GM19328 (cell line): ENCODE data around the gene RUNX1.
"Not testable (repeated sequence)": the region's sequence is repeated elsewhere in the genome, so short reads cannot be mapped to it uniquely, and the experiment has no call there.

Source experiments
- ATAC-seq: cut with Tn5 transposase; IDR thresholded peaks from one replicate; pipeline ENCODE4 v1.9.1; 2021; ENCODE audit warnings: mild to moderate bottlenecking, moderate library complexity; ENCODE audit not compliant: unreplicated experiment

RUNX1 gene

DNA sequence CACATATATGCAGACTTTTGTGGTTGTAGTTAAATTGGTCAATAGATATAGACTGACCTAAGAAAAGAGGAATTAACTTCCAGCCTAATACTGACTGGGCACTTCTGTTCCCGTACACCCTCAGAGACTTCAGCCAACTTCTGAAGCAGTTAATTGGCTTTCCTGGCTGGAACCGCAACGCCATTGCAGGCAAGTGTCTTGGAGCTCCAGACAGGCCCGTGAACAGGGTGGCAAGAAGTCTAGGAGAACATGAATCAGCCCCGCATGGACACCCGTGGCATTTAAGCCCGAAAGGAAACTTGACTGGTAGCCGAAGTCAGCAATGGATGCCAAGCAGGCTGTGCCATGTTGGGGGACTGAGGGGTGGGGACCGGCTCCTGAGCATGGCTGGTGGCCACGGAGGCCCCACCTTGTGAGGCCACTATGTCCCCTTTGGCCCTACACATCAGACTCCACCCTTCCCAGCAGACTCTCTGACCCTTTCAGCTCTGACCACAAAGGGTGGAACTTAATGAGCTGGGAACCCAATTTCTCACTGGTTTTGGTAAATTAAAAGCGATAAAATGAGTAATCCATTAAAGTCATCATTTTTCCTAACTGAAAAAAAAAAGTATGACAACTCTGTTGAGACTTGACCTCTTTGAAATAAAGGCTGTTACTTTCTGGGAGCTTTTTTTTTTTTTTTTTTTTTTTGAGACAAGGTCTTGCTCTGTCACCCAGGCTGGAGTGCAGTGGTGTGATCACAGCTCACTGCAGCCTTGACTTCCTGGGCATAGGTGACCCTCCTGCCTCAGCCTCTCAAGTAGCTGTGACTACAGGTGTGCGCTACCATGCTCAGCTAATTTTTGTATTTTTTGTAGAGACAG, 54.1 kb downstream of the RUNX1 start:
- ATAC-seq = no peak

DNA sequence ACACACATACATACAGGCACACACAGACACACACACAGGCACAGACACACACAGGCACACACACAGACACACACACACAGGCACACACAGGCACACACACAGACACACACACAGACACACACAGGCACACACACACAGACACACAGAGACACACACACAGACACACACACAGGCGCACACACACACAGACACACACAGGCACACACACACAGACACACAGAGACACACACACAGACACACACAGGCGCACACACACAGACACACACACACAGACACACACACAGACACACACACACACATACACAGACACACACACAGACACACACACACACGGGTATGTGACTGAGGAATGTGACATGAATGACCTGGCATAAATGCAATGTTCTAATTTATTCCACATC, 55.6 kb downstream of the RUNX1 start:
- not testable (repeated sequence) for ATAC-seq

DNA sequence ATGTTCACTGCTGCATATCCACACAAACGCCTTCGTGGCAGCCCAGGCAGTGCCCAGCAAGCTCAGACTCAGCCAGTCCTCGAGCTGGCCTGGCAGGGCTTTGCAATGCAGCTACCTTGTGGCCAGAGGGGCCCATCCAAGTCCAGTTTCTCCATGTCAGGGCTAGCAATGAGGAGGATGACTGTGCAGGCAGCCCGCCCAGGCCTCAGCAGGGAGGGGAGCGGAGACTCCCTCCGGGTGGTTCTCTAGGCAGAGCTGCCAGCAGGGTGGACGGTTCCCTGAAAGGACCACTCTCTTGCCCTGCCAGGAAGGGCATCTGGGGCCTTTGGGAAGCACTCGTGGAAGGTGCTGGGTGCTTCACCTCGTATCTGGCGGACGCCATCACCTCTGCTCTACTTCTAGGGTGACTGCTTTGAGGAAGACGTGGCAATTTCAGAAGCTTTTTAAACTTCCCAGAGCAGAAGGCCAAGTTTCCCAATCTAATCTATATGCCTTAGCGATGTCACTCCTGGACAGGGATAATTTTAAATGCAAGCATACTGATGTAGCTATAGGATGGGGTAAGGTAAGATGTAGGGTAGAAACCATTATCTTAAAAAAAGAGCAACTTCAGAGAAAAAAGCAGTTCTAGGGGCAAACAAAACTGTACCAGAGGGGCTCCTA, 56.2 kb downstream of the RUNX1 start:
- ATAC-seq = no peak

DNA sequence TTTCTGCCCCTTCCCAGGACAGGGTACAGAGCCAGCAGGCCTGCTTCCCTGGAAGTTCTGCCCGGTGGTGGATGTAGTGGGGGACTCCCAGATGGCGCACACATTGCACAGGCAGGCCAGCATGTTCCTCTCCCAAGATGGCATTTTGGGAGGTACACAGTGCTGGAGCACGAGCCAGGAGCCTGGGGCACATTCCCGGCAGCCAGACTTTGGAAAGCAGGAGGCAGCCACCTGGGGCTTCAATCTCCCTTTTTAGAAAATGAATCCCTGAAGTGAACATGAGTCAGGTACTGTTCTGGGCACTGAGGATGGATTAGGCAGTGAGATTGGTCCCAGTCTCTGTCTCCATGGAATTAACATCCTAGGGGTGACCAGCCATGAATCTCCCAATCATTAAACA, 56.9 kb downstream of the RUNX1 start:
- ATAC-seq = no peak

DNA sequence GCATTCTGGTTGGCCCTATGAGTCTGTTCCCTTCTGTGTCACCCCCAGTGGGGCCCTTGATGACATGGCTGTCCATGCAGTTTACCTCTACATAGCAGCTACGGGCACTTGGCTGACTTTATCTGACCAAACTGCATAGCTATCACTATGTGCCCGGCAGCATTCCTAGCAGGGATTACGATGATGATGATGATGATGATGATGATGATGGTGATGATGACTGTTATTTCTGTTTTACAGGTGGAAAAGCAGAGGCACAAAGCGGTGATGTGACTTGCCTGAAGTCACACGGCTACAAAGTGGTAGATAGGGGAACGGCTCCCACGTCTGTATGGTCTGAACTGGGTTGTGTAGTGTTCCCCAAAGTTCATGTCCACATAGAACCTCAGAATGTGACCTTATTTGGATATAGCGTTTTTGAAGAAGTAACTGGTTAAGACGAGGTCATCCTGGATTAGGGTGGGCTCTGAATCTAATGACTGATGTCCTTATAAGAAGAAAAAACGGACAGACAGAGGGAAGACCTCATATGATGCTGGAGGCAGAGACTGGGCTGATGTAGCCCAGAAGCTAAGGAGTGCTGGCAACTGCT, 57.6 kb downstream of the RUNX1 start:
- no peak for ATAC-seq

DNA sequence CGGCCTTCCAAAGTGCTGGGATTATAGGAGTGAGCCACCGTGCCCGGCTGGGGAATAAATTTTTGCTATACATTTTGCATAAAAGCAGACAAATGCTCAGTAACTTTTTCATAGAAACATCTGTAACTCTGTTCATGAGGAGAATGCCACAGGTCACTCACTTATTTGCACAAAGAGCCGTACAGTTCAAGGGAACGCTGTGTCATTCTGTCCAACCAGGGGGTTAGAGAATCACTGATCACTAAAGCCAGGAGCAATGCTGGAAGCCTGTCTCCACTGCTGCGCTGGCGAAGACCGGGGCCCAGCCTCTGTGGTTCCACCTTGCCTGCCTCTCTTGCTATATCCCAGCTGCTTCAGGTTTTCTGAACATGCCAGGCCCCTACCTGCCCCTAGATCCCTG, 58.3 kb downstream of the RUNX1 start:
- ATAC-seq = no peak

DNA sequence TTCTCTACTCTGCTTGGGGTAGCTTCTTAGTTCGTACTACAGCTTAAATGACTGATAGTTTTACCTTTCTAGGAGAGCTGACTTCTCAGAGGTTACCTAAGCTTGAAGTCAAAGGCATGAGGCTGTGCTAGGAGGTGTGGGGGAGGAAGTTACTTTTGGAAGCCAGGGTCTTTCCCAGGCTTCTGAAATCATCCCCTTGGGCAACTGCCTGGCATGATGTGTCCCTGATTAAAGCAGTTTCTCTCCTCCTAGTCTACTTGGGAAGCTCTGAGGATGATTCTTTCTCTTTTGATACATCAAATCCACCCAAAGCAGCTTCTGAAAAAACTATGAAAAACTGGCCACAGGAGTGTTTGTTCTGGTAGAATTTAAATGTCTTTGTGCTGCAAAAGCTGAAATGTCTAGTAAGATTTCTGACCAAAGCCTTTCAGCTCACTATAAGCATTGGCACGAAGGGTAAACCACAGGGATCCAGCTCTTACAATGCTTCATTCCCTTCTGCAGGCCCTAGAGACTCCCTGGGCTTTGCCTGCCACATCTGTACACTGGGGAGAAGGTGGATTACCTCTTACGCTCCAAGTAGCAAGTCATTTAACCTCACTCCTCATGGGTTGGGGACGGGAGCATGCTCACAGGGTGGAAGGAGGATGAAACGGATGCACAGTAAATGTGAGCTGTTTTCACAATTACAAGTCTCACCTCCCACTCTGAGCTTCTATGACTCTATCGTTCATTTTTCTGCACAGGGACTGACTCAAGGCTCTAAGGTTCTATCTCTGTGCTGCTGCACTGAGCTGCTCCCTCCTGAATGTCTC, 59.6 kb downstream of the RUNX1 start:
- no peak for ATAC-seq

DNA sequence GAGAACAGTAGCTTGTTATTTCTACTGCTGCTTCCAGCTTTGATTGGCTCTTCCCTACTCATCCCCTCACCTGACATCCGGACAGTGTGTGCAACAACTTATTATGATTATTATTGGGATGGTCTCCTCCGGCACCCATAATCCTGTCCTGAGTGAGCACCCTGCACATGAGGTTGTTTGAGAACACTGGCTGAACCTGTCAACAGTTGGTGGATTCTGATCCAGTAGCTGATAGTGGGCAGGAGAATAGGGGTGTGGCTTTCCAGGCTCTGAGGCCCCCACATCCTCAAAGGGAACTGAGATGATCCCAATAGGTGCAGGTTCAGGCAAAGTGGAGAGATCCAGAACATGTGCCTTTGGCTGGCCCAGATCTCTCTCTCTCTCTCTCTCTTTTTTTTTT, 60.5 kb downstream of the RUNX1 start:
- ATAC-seq = no peak

DNA sequence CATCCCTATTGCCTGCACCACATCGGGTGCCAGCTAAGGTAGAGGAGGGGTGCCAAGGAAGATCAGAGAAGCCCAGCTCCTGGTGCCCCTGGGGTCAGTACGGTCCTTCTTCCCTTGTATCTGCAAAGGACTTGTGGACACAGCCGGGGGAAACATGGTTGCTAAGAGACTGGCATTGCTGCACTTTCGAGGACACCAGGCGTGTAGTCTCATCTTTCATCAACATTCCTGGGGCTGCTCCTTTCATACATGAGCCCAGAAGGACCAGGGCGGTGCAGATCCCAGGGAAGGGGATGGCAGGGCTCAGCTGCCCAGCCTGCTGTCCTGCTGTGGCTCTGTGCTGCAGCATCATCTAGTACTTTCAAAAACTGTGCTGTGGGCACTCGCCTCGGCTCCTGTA, 61.0 kb downstream of the RUNX1 start:
- no peak for ATAC-seq

DNA sequence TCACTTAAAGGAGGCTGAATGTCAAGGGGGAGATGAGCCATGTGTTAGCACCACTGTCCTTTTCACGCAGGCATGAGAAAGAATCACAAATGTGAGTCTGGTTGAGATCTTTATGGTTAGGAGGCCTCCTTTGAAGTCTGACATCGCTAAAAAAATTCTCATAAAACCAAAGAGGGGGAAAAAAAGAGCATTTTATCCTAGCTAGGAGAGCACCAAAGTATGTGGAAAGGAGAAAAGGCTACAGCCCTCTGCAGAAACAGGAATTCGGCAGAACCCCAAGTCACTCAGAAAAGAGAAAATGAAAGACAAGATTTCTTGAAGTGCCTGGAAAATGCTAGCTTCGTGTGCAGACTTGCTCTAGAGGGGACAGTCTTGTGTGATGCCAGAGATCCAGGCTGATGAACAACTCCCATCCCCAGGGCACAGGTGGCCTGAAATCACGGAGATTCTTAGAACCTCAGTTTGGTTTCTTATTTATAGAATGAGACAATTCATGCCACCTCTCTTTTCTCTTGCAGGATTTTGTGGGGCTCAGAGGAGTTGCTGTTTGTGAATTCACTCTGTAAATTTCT, 61.5 kb downstream of the RUNX1 start:
- ATAC-seq = no peak

DNA sequence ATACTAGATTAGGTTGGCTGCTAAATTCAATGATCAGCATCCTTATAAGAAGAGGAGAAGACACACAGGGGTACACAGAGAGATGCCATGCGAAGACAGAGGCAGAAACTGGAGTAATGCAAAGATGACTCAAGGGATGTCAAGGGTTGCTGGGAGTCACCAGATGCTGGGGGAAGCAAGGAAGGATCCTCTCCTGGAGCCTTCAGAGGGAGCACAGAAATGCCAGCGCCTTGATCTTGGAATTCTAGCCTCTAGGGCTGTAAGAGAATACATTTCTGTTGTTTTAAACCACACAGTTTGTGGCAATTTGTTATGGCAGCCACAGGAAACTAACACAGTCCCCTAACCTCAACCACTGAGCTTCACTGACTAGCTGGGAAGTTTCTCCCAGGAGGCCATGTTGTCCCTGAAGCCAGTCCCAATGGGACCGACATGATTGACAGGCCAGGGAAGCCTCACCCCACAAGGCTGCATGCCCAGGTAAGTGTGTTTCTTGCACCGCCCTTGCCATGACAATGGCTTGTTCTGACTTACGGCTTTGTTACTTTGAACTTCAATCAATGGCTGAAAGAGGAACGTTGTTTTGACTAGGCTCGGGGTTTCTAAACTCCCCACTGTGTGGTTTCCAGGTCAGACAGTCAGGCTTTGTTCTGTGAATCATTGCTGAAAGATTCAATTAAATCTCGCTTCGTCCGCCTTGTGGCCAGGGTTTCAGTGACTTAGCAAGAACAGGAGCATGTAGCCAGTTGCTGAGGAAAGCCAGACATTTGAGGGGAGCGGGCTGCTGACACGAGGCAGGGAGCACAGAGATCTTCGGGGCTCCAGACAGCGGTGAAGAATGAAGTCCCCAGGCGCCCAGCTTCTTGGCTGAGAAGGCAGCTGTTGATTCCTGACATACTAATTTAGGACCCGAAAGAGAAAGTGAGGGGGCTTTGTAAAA, 62.3 kb downstream of the RUNX1 start:
- no peak for ATAC-seq

DNA sequence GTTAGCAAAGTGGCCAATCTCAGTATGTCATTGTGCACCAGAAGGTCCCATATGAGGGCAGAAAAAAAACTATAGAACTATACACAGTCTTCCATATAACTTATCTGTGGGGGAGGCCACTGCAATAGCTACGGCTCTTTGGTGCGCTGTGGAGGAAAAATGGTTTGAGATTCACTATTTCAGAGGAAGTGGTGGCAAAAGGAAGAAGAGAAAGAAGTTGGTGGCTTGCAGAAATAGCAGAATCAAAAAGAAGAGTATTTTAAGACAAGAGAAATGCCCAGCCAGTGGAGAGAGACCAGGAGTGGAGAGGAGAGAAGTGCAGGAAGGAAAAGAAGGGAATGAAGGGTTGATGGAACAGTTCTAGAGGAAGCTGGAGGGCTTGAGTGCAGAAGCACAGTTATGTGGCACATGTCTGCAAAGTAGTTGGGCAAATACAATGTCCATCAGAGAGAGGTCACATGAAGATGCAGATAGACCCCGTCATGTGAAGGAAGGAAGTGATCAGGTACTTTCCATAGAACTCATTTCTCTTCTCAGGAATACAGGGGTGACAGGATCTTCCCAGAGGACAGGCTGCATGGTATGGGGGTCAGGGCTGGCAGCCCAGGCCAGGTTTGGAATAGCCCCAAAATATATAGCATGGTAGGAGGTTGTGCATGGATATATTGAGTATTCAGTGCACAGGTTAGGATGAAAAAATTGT, 64.6 kb downstream of the RUNX1 start:
- no peak for ATAC-seq

DNA sequence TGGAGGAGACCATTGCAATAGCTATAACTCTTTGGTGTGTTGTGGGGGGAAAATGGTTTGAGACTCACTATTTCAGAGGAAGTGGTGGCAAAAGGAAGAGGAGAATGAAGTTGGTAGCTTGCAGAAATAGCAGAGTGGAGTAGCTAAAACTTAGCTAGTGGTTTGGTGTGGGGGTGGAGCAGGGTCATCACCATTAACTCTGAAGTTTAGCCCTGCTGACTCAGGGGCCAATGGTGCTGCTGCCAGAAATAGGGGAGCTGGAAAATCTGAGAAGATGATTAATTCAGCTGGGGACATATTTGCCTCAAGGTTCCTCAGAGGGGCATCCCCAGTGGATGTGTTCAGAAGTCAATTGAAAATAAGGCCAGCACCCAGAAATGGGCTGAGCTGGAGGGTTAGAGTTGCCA, 65.4 kb downstream of the RUNX1 start:
- no peak for ATAC-seq

DNA sequence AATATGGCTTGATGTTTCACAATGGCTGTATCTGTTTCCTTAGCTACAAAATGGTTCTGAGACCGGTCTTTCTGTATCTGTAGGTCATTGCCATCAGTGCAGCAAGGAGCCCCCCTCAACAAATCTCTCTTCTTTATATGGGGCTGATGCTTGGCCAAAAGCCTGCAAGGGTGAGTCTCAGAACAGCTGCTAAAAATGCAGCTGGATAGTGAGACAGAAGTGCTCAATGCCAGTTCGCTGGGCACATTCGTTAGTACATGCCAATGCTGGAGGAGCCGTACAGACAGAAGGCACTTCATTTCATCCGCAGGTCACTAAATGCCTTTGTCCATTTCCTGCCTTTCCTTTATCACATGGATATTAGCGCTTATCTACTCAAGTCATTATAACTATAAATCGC, 67.3 kb downstream of the RUNX1 start:
- ATAC-seq = no peak

DNA sequence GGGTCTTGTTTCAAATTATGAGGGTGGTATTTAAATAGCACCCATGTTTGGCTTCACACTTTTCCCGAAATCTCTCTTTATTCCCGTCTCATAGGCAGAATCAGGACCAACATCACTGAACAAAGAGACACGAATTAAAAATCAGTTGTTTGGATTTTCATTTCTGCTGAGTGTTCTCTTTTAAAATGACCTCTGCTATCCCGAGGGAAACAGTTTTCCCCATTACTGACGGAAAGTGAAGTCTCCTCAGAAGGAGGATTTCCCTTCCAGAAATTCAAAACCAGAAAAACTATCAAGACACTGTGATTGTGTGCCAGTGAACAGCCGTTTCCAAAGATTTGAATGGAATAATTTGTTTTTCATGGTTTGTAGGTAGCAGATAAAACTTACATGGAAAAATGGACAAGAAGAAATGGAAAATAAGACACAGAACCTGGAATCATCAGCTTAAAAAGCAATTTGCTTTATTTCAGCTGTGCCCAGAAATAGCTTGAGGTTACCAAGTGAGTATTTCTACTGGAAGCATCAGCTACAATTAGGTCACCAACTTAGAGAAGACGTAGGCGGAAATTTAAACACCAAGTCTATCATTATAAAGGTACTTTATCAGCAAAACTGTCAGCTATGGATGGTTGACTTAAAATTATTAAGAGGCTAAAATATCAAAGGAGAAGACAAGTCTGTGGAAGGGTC, 68.5 kb downstream of the RUNX1 start:
- ATAC-seq = no peak

DNA sequence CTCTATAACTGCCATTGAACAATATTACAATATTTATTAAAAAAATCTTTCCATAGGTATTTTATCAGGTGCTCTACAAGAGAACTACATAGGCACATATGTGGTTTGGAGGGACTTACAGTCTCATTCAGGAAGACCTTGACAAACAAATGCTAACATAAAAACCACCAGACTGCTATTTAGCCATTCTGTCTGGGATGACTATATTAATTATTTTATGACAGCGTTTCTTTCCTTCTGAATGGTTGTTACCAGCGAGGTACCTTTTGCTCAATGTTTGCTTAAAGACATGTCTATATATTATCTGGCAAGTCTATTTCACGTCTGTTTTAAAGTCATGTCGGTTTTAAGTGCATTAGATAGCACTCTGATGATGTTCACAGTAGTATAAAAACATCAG, 69.7 kb downstream of the RUNX1 start:
- ATAC-seq = no peak

DNA sequence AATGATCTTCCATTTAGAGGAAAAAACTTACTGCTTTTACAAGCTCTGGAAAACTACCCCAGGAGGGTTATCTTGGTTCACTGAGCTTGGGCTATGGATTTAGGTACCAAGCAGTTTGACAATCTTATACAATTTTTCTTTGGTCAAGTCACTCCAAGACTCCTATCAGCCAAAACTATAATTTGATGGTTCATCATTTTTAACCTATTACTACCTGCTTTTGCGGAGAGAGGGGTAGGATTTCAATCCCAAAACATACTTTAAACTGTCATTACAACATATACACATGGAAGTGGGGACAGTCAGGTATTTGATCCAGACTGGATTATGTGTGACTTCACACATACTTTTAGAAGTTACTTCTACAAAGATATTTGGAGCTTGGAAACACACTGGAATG, 71.8 kb downstream of the RUNX1 start:
- ATAC-seq = no peak

DNA sequence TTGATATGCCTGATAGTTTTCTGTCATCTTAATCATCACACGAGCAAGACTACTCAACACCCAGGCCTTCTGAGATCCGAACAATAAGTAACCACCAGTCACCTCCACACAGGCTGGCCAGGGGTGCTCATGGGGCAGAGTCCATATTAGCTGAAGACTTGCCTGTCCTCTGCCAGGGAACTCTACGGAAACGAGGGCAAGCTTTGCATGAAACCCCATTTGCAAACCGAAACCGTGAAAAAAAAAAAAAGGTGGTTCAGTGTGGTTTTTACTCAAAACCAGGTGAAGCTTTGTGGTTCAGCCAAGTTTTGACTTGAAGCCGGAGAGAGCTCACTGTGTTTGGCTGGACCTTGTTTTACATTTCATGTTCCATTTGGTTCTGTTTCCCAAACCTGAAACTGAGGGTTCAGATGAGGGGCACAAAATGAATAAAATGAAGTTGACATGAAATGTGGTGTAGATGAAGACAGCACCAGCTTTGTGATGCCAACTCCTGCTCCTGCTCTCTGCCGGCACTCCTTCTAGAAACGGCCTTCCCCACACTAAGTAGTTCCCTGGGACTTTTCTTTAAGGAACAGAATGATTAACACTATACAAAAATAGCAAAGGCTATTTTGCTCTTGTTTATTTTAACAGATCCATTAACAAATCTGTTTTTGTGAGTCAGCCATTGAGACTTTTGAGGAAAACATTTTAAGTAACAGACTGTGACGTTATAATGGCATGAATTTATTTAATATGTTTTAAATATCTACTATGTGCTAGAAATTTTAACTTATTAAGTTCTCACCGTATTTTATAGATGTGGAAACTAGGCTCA, 74.7 kb downstream of the RUNX1 start:
- peak; percentile 84 for ATAC-seq
